MCF 10A (cell line): ENCODE measurements around the gene MBOAT1. TPM values are rescaled to one million over a fixed set of nuclear protein-coding genes. Genes with fewer than 3 reads are reported as not detected.

Experiments used
- BruUV-seq: library from RNA; stranded (reverse); fragments of 400-500 nt; replicated peaks from 2 replicates; lab custom pipeline; 2021; lab: Mats Ljungman, UMichigan
- CTCF ChIA-PET: fragments of 300-600 bp; sonication (Branson Sonifier 250); formaldehyde crosslinking; extraction: SDS; loops from one replicate; lab custom pipeline; 2021; ENCODE audit warnings: antibody characterized with exemption, inconsistent platforms; lab: Yijun Ruan, JAX
- POLR2A ChIA-PET: fragments of 300-600, 350-650 bp; sonication (Branson Sonifier 250); formaldehyde crosslinking; extraction: SDS; loops from one replicate; lab custom pipeline; 2020; ENCODE audit warnings: antibody characterized with exemption, inconsistent platforms; lab: Yijun Ruan, JAX
- DNase-seq: peaks from one replicate; pipeline ENCODE4 v3.0.0-alpha.2; 2018; ENCODE audit not compliant: unreplicated experiment
- H3K27ac Mint-ChIP-seq: one replicate; pipeline ENCODE4 v1.8.0; 2022; ENCODE audit warnings: mild to moderate bottlenecking, low read depth, mixed read lengths; ENCODE audit not compliant: unreplicated experiment
- H3K27me3 Mint-ChIP-seq: one replicate; pipeline ENCODE4 v1.8.0; 2022; ENCODE audit warnings: mixed read lengths; ENCODE audit not compliant: insufficient read depth, unreplicated experiment
- H3K36me3 Mint-ChIP-seq: one replicate; pipeline ENCODE4 v1.8.0; 2022; ENCODE audit warnings: mild to moderate bottlenecking, moderate library complexity, mixed read lengths; ENCODE audit not compliant: insufficient read depth, unreplicated experiment
- H3K4me1 Mint-ChIP-seq: one replicate; pipeline ENCODE4 v1.8.0; 2022; ENCODE audit warnings: mixed read lengths; ENCODE audit not compliant: insufficient read depth, unreplicated experiment
- H3K4me3 Mint-ChIP-seq: one replicate; pipeline ENCODE4 v1.8.0; 2022; ENCODE audit warnings: mild to moderate bottlenecking, moderate library complexity, mixed read lengths; ENCODE audit not compliant: unreplicated experiment
- H3K9me3 Mint-ChIP-seq: one replicate; pipeline ENCODE4 v1.8.0; 2022; ENCODE audit warnings: mixed read lengths; ENCODE audit not compliant: unreplicated experiment
- intact Hi-C: fragments of 100-400 bp; cut with micrococcal nuclease; formaldehyde crosslinking; loops from 2 replicates; pipeline ENCODE4 v1.14.1; 2022
- total RNA-seq: library from RNA; stranded (reverse); gene quantifications from 2 replicates; pipeline ENCODE4 v1.2.3, GENCODE V29; 2022
- TF ChIP-seq, protein P1 (sequence below): fragments of 200-600 bp; IDR thresholded peaks from one replicate; pipeline ENCODE4 v1.8.0; 2022; ENCODE audit warnings: antibody characterized with exemption, mild to moderate bottlenecking; ENCODE audit not compliant: unreplicated experiment

MBOAT1 gene
- total RNA-seq, 1 experiment from 2014 or later: 6.3 TPM

GRCh38 chr6:20117474-20117873 lies 94.8 kb downstream of the MBOAT1 start:
- CTCF ChIA-PET: interaction anchor here (0.9 to 3.7 kb wide), 3 partner anchors 9 to 13 kb away, joined by 5 to 38 read pairs (median 11); no protein-coding TSS in a partner anchor
- H3K27me3 Mint-ChIP-seq: no peaks in the 10 kb centered on the region
- no peak overlapping the region for H3K4me3 Mint-ChIP-seq
- POLR2A ChIA-PET: no interaction called here
- peaks cover 7% of the 10 kb centered on the region for H3K4me1 Mint-ChIP-seq
- intact Hi-C loops: no loop called here
- no peaks in the 10 kb centered on the region for H3K9me3 Mint-ChIP-seq
- DNase-seq: peak; percentile 38
- no TSS peak for BruUV-seq
- H3K27ac Mint-ChIP-seq: no peak overlapping the region
- peaks cover 13% of the 10 kb centered on the region for H3K36me3 Mint-ChIP-seq
- TF ChIP-seq, protein P1, sequence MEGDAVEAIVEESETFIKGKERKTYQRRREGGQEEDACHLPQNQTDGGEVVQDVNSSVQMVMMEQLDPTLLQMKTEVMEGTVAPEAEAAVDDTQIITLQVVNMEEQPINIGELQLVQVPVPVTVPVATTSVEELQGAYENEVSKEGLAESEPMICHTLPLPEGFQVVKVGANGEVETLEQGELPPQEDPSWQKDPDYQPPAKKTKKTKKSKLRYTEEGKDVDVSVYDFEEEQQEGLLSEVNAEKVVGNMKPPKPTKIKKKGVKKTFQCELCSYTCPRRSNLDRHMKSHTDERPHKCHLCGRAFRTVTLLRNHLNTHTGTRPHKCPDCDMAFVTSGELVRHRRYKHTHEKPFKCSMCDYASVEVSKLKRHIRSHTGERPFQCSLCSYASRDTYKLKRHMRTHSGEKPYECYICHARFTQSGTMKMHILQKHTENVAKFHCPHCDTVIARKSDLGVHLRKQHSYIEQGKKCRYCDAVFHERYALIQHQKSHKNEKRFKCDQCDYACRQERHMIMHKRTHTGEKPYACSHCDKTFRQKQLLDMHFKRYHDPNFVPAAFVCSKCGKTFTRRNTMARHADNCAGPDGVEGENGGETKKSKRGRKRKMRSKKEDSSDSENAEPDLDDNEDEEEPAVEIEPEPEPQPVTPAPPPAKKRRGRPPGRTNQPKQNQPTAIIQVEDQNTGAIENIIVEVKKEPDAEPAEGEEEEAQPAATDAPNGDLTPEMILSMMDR: no peak

GRCh38 chr6:20116792-20117191 lies 95.5 kb downstream of the MBOAT1 start:
- TF ChIP-seq, protein P1: no peak

DNA sequence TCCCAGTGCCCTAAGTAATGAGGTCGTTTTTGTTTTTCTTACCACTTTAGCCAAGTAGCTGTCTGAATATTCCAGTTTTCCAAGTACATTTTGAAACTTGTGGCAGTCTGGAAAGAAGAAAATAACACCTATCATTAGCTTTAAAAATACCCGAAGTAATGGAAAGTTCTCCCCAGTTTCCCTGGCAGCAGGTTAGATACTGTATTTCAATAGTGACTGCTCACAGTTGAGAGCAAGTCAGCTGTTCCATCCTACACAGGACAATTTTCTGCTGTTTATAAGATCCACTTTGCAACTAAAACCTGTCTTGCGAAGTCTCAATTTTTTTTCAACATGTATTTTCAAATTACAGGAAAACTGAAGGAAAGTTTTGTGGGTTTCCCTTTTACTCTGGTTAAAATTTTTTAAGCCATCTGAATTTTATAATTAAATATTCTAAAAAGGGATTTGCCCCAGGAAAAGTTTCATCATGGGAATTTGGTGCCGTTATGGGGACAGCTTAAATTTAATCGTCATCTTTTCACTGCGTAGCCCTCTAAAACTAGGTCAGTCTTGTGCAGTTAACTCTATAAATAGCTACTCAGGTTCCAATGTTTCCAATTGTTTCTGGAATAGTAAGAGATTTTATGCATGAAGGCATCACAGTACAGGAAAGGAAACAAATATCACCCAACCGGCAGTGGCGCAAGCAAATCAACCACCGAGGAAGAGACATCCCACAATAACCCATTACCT lies 96.9 kb downstream of the MBOAT1 start:
- intact Hi-C loops: no loop called here
- Mint-ChIP-seq H3K9me3 (no peaks in the 10 kb centered on the region), H3K4me1 (peaks cover 7% of the 10 kb centered on the region), H3K36me3 (peaks cover 13% of the 10 kb centered on the region), H3K27me3 (no peaks in the 10 kb centered on the region), H3K27ac (no peak overlapping the region), H3K4me3 (no peak overlapping the region)
- no TSS peak for BruUV-seq
- no peak for DNase-seq
- TF ChIP-seq, protein P1: no peak
- ChIA-PET CTCF (interaction anchor here (0.6 to 3.7 kb wide), 4 partner anchors 12 to 119 kb away, joined by 3 to 38 read pairs (median 4); no protein-coding TSS in a partner anchor), POLR2A (interaction anchor here (0.7 kb wide), 1 partner anchor 1483 kb away, joined by 4 read pairs; no protein-coding TSS in a partner anchor)

More at GRCh38 chr6:20116792-20117191, 95.5 kb downstream of the MBOAT1 start:
- peaks cover 7% of the 10 kb centered on the region for H3K4me1 Mint-ChIP-seq
- peaks cover 13% of the 10 kb centered on the region for H3K36me3 Mint-ChIP-seq
- ChIA-PET POLR2A (no interaction called here), CTCF (interaction anchor here (0.7 to 3.7 kb wide), 2 partner anchors 10 to 1522 kb away, joined by 3 to 38 read pairs; no protein-coding TSS in a partner anchor)
- no peaks in the 10 kb centered on the region for H3K27me3 Mint-ChIP-seq
- intact Hi-C loops: no loop called here
- BruUV-seq: no TSS peak
- H3K4me3 Mint-ChIP-seq: no peak overlapping the region
- H3K9me3 Mint-ChIP-seq: no peaks in the 10 kb centered on the region
- no peak overlapping the region for H3K27ac Mint-ChIP-seq
- no peak for DNase-seq

DNA sequence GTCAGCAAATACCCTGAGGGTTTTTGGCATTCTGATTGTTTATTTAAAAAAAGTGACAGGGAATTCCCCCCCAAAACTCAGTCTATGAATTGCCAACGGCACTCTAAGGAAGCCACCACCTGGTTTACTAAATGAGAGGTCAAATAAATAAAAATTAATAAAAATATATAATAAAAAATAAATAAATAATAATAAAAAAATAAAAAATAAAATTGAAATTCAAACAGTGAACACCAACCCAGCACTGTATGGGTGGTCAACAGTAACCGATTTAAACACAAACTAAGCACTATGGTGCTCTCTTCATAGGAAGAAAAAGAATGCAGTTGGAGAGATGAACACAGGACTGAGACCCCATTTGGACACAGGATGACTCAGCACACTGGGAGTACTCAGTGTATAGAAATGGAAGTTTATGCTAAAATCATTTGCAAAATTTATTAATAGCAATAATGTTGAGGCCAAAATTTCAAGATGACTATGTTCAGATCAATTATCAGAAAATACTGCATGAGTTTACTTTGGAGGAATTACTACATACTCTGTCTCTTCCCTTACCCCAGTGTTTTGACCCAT lies 98.5 kb downstream of the MBOAT1 start:
- H3K27ac Mint-ChIP-seq: no peak overlapping the region
- TF ChIP-seq, protein P1: no peak
- H3K36me3 Mint-ChIP-seq: peaks cover 6% of the 10 kb centered on the region
- H3K27me3 Mint-ChIP-seq: no peaks in the 10 kb centered on the region
- intact Hi-C loops: no loop called here
- H3K4me1 Mint-ChIP-seq: peaks cover 7% of the 10 kb centered on the region
- ChIA-PET POLR2A (interaction anchor here (0.6 kb wide), 1 partner anchor 27 kb away, joined by 3 read pairs; no protein-coding TSS in a partner anchor), CTCF (interaction anchor here (3.7 kb wide), 1 partner anchor 13 kb away, joined by 38 read pairs; no protein-coding TSS in a partner anchor)
- H3K4me3 Mint-ChIP-seq: no peak overlapping the region
- no peaks in the 10 kb centered on the region for H3K9me3 Mint-ChIP-seq
- DNase-seq: no peak
- no TSS peak for BruUV-seq
